MCF 10A (cell line): ENCODE results near the gene PPP1R15B. TPM values are rescaled to one million over a fixed set of nuclear protein-coding genes. Genes with fewer than 3 reads are reported as not detected.

Experiments used
- BruUV-seq: library from RNA; stranded (reverse); fragments of 400-500 nt; replicated peaks from 2 replicates; lab custom pipeline; 2021; lab: Mats Ljungman, UMichigan
- CTCF ChIA-PET: fragments of 300-600 bp; sonication (Branson Sonifier 250); formaldehyde crosslinking; extraction: SDS; loops from one replicate; lab custom pipeline; 2021; ENCODE audit warnings: antibody characterized with exemption, inconsistent platforms; lab: Yijun Ruan, JAX
- POLR2A ChIA-PET: fragments of 300-600, 350-650 bp; sonication (Branson Sonifier 250); formaldehyde crosslinking; extraction: SDS; loops from one replicate; lab custom pipeline; 2020; ENCODE audit warnings: antibody characterized with exemption, inconsistent platforms; lab: Yijun Ruan, JAX
- DNase-seq: peaks from one replicate; pipeline ENCODE4 v3.0.0-alpha.2; 2018; ENCODE audit not compliant: unreplicated experiment
- H3K27ac Mint-ChIP-seq: one replicate; pipeline ENCODE4 v1.8.0; 2022; ENCODE audit warnings: mild to moderate bottlenecking, low read depth, mixed read lengths; ENCODE audit not compliant: unreplicated experiment
- H3K27me3 Mint-ChIP-seq: one replicate; pipeline ENCODE4 v1.8.0; 2022; ENCODE audit warnings: mixed read lengths; ENCODE audit not compliant: insufficient read depth, unreplicated experiment
- H3K36me3 Mint-ChIP-seq: one replicate; pipeline ENCODE4 v1.8.0; 2022; ENCODE audit warnings: mild to moderate bottlenecking, moderate library complexity, mixed read lengths; ENCODE audit not compliant: insufficient read depth, unreplicated experiment
- H3K4me1 Mint-ChIP-seq: one replicate; pipeline ENCODE4 v1.8.0; 2022; ENCODE audit warnings: mixed read lengths; ENCODE audit not compliant: insufficient read depth, unreplicated experiment
- H3K4me3 Mint-ChIP-seq: one replicate; pipeline ENCODE4 v1.8.0; 2022; ENCODE audit warnings: mild to moderate bottlenecking, moderate library complexity, mixed read lengths; ENCODE audit not compliant: unreplicated experiment
- H3K9me3 Mint-ChIP-seq: one replicate; pipeline ENCODE4 v1.8.0; 2022; ENCODE audit warnings: mixed read lengths; ENCODE audit not compliant: unreplicated experiment
- CTCF ChIP-seq: fragments of 200-600 bp; IDR thresholded peaks from one replicate; pipeline ENCODE4 v1.8.0; 2022; ENCODE audit warnings: antibody characterized with exemption, mild to moderate bottlenecking; ENCODE audit not compliant: unreplicated experiment
- intact Hi-C: fragments of 100-400 bp; cut with micrococcal nuclease; formaldehyde crosslinking; loops from 2 replicates; pipeline ENCODE4 v1.14.1; 2022
- total RNA-seq: library from RNA; stranded (reverse); gene quantifications from 2 replicates; pipeline ENCODE4 v1.2.3, GENCODE V29; 2022

Gene PPP1R15B
- total RNA-seq, 1 experiment from 2014 or later = 86.0 TPM

- Mint-ChIP-seq H3K36me3 (peaks cover 11% of the 10 kb centered on the region), H3K4me1 (peaks cover 52% of the 10 kb centered on the region), H3K9me3 (no peaks in the 10 kb centered on the region), H3K4me3 (no peak overlapping the region), H3K27ac (no peak overlapping the region), H3K27me3 (no peaks in the 10 kb centered on the region)
- ChIA-PET CTCF (interaction anchor here (0.5 to 38.8 kb wide), 6 partner anchors 12 to 825 kb away, joined by 4 to 1125 read pairs (median 11); partner anchors contain the start of genes MDM4 and PIK3C2B), POLR2A (interaction anchor here (0.5 to 7.0 kb wide), 9 partner anchors 8 to 103 kb away, joined by 3 to 109 read pairs (median 20); partner anchors contain the start of gene PIK3C2B)
- intact Hi-C loops = no loop called here
- DNase-seq = no peak
- no TSS peak for BruUV-seq
- TF ChIP-seq CTCF = no peak
Measured at GRCh38 chr1:204421441-204421840, 9.8 kb upstream of the PPP1R15B start.

GRCh38 chr1:204420039-204421004, 8.7 kb upstream of the PPP1R15B start:
- intact Hi-C loops = no loop called here
- Mint-ChIP-seq H3K36me3 (peaks cover 6% of the 10 kb centered on the region), H3K27me3 (no peaks in the 10 kb centered on the region), H3K4me1 (peaks cover 49% of the 10 kb centered on the region), H3K27ac (peak overlapping the region; percentile 54), H3K4me3 (no peak overlapping the region), H3K9me3 (no peaks in the 10 kb centered on the region)
- ChIA-PET CTCF (interaction anchor here (0.9 to 38.8 kb wide), 4 partner anchors 13 to 80 kb away, joined by 6 to 1125 read pairs (median 71); partner anchors contain the start of gene PIK3C2B), POLR2A (interaction anchor here (1.6 to 4.8 kb wide), 7 partner anchors 11 to 87 kb away, joined by 5 to 150 read pairs (median 20); partner anchors contain the start of gene PIK3C2B)
- DNase-seq = no peak
- TF ChIP-seq CTCF = no peak
- BruUV-seq = no TSS peak

- Mint-ChIP-seq H3K9me3 (no peaks in the 10 kb centered on the region), H3K4me1 (peaks cover 53% of the 10 kb centered on the region), H3K4me3 (peak overlapping the region; percentile 1), H3K27ac (peak overlapping the region; percentile 91), H3K36me3 (peaks cover 4% of the 10 kb centered on the region), H3K27me3 (no peaks in the 10 kb centered on the region)
- POLR2A ChIA-PET = interaction anchor here (0.6 to 4.8 kb wide), 14 partner anchors 11 to 703 kb away, joined by 3 to 150 read pairs (median 12); partner anchors contain the start of genes MDM4 and PIK3C2B
- CTCF ChIA-PET = interaction anchor here (0.6 to 38.8 kb wide), 6 partner anchors 7 to 1500 kb away, joined by 3 to 1125 read pairs (median 8); partner anchors contain the start of gene PIK3C2B
- peak; percentile 55 for DNase-seq
- no TSS peak for BruUV-seq
- TF ChIP-seq CTCF = no peak
- intact Hi-C loops = no loop called here
Measured at GRCh38 chr1:204419064-204419403, 7.4 kb upstream of the PPP1R15B start.
